ENCODE data around the gene LRP1. TPM values are rescaled to one million over a fixed set of nuclear protein-coding genes. Genes with fewer than 3 reads are reported as not detected.

The LRP1 gene
- total and polyA plus RNA-seq, 2 experiments from 2014 or later: 47.8 to 76.8 TPM

DNA sequence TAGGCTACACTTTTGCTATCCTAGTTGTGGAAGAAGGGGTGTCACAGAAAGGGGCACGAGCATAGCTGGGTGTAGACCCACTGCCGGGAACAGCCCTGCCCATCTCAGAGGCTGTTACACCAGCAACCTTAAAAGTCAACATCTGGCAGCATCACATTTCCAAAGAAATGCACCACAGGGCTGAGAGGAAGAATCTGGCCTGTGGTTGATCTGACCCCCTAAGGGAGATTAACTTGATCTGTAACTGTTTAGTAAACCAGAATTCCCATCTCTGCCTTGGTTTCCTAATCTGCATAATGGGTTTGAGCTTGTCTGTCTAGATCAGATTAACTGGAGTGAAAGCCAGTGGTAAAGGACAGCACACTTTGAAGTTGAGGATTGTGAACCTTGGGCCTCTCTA, 17.8 kb downstream of the LRP1 start:
- no peak for DNase-seq (ENCODE audit: low spot score)
- Histone ChIP-seq H3K4me2 (peak overlapping the region; percentile 2), H3K9me2 (replicated peaks; ENCODE audit: insufficient read depth) (no peaks in the 10 kb centered on the region), H3K27me3 (no peaks in the 10 kb centered on the region), H3K4me3 (no peak overlapping the region), H4K20me1 (ENCODE audit: insufficient read depth, poor library complexity, severe bottlenecking) (no peaks in the 10 kb centered on the region), H3K27ac (peak overlapping the region; percentile 98), H3K9me3 (ENCODE audit: low read depth) (no peaks in the 10 kb centered on the region), H3K36me3 (replicated peaks; ENCODE audit: insufficient read depth, low read depth) (no peaks in the 10 kb centered on the region), H3K4me1 (ENCODE audit: insufficient read depth) (peaks cover 57% of the 10 kb centered on the region), H2AFZ (no peak overlapping the region), H3K79me2 (peaks cover 51% of the 10 kb centered on the region)
- WGBS (ENCODE audit: low lambda C conversion rate, missing lambda C conversion rate): 77% methylated on average over 2 of the region's 2 CpGs
- TF ChIP-seq EZH2phosphoT487 (IDR thresholded peaks at IDR 0.05; ENCODE audit: low read depth, severe bottlenecking, unreplicated experiment) (no peak), CTCF (IDR thresholded peaks at IDR 0.05; ENCODE audit: poor library complexity) (no peak), EZH2 (IDR thresholded peaks at IDR 0.05; ENCODE audit: borderline replicate concordance) (no peak)

GRCh38 chr12:57146961-57147944, 19.0 kb downstream of the LRP1 start, which contains the start of gene LRP1-AS:
LRP1-AS (minus strand) TSS chr12:57147619.
- peak; percentile 83 for DNase-seq (ENCODE audit: low spot score)
- no peaks in the 10 kb centered on the region for H3K36me3 ChIP-seq (replicated peaks; ENCODE audit: insufficient read depth, low read depth)
- TF ChIP-seq CTCF (IDR thresholded peaks at IDR 0.05; ENCODE audit: poor library complexity) (no peak), EZH2 (IDR thresholded peaks at IDR 0.05; ENCODE audit: borderline replicate concordance) (no peak), EZH2phosphoT487 (IDR thresholded peaks at IDR 0.05; ENCODE audit: low read depth, severe bottlenecking, unreplicated experiment) (no peak)
- peaks cover 68% of the 10 kb centered on the region for H3K4me1 ChIP-seq (ENCODE audit: insufficient read depth)
- 46% methylated on average over 7 of the region's 8 CpGs for WGBS (ENCODE audit: low lambda C conversion rate, missing lambda C conversion rate)
- no peaks in the 10 kb centered on the region for H4K20me1 ChIP-seq (ENCODE audit: insufficient read depth, poor library complexity, severe bottlenecking)
- no peaks in the 10 kb centered on the region for H3K27me3 ChIP-seq
- H2AFZ ChIP-seq: no peak within 1 kb of the TSS
- no peak within 1 kb of the TSS for H3K4me3 ChIP-seq
- H3K4me2 ChIP-seq: peak within 1 kb of the TSS; percentile 71
- H3K79me2 ChIP-seq: peaks cover 47% of the 10 kb centered on the region
- H3K9me2 ChIP-seq (replicated peaks; ENCODE audit: insufficient read depth): no peaks in the 10 kb centered on the region
- H3K9me3 ChIP-seq (ENCODE audit: low read depth): no peaks in the 10 kb centered on the region
- H3K27ac ChIP-seq: peak within 1 kb of the TSS; percentile 98

GRCh38 chr12:57148469-57149244, 20.4 kb downstream of the LRP1 start:
- no peaks in the 10 kb centered on the region for H3K9me3 ChIP-seq (ENCODE audit: low read depth)
- H3K4me3 ChIP-seq: no peak overlapping the region
- H3K4me2 ChIP-seq: peak overlapping the region; percentile 71
- TF ChIP-seq CTCF (IDR thresholded peaks at IDR 0.05; ENCODE audit: poor library complexity) (no peak), EZH2 (IDR thresholded peaks at IDR 0.05; ENCODE audit: borderline replicate concordance) (no peak), EZH2phosphoT487 (IDR thresholded peaks at IDR 0.05; ENCODE audit: low read depth, severe bottlenecking, unreplicated experiment) (no peak)
- H2AFZ ChIP-seq: no peak overlapping the region
- H3K27ac ChIP-seq: peak overlapping the region; percentile 98
- H3K9me2 ChIP-seq (replicated peaks; ENCODE audit: insufficient read depth): no peaks in the 10 kb centered on the region
- DNase-seq (ENCODE audit: low spot score): peak; percentile 68
- no peaks in the 10 kb centered on the region for H3K27me3 ChIP-seq
- no peaks in the 10 kb centered on the region for H3K36me3 ChIP-seq (replicated peaks; ENCODE audit: insufficient read depth, low read depth)
- 67% methylated on average over 4 of the region's 4 CpGs for WGBS (ENCODE audit: low lambda C conversion rate, missing lambda C conversion rate)
- peaks cover 75% of the 10 kb centered on the region for H3K4me1 ChIP-seq (ENCODE audit: insufficient read depth)
- H4K20me1 ChIP-seq (ENCODE audit: insufficient read depth, poor library complexity, severe bottlenecking): no peaks in the 10 kb centered on the region
- H3K79me2 ChIP-seq: peaks cover 45% of the 10 kb centered on the region
